ENCODE data around the gene NR6A1.

NR6A1 gene

DNA sequence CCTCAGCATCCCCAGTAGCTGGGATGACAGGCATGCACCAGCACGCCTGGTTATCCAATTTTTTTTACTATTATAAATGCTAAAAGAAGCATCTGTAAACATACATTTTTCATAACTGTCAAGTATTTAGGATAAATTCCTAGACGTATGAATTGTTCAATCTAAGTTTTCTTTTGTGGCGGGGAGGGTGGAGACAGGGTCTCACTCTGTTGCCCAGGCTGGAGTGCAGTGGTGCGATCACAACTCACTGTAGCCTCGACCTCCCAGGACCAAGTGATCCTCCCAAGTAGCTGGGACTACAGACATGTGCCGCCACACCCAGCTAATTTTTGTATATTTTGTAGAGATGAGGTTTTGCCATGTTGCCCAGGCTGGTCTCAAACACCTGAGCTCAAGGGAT is 52.2 kb downstream of the NR6A1 start:
- H3K27me3 ChIP-seq (ENCODE audit: insufficient read depth, low read length, poor library complexity, severe bottlenecking) = no peaks in the 10 kb centered on the region
- TF ChIP-seq EZH2phosphoT487 (IDR thresholded peaks at IDR 0.05; ENCODE audit: borderline replicate concordance) = no peak
- TF ChIP-seq, protein P1, sequence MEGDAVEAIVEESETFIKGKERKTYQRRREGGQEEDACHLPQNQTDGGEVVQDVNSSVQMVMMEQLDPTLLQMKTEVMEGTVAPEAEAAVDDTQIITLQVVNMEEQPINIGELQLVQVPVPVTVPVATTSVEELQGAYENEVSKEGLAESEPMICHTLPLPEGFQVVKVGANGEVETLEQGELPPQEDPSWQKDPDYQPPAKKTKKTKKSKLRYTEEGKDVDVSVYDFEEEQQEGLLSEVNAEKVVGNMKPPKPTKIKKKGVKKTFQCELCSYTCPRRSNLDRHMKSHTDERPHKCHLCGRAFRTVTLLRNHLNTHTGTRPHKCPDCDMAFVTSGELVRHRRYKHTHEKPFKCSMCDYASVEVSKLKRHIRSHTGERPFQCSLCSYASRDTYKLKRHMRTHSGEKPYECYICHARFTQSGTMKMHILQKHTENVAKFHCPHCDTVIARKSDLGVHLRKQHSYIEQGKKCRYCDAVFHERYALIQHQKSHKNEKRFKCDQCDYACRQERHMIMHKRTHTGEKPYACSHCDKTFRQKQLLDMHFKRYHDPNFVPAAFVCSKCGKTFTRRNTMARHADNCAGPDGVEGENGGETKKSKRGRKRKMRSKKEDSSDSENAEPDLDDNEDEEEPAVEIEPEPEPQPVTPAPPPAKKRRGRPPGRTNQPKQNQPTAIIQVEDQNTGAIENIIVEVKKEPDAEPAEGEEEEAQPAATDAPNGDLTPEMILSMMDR (conservative IDR thresholded peaks at IDR 0.05; ENCODE audit: low read length) = no peak
- no peaks in the 10 kb centered on the region for H3K36me3 ChIP-seq (ENCODE audit: insufficient read depth, low read length)
- no peak overlapping the region for H3K9ac ChIP-seq (ENCODE audit: low read depth, low read length, poor library complexity, severe bottlenecking)
- H2AFZ ChIP-seq (ENCODE audit: low read length) = no peak overlapping the region
- H3K4me2 ChIP-seq (ENCODE audit: low read depth, low read length, poor library complexity, severe bottlenecking) = no peak overlapping the region
- H3F3A ChIP-seq (ENCODE audit: low read depth) = no peaks in the 10 kb centered on the region
- H3K79me2 ChIP-seq (ENCODE audit: insufficient read depth, low read length) = no peaks in the 10 kb centered on the region
- H4K20me1 ChIP-seq (ENCODE audit: insufficient read depth, low read length, poor library complexity, severe bottlenecking) = no peaks in the 10 kb centered on the region
- H3K9me2 ChIP-seq (replicated peaks; ENCODE audit: low read depth, low read length) = no peaks in the 10 kb centered on the region
- no peaks in the 10 kb centered on the region for H3K4me1 ChIP-seq (ENCODE audit: insufficient read depth, low read length, poor library complexity, severe bottlenecking)
- H3K4me3 ChIP-seq (ENCODE audit: low read length, poor library complexity, severe bottlenecking) = no peak overlapping the region
- no peaks in the 10 kb centered on the region for H3K9me3 ChIP-seq (ENCODE audit: insufficient read depth, low read depth, low read length)

DNA sequence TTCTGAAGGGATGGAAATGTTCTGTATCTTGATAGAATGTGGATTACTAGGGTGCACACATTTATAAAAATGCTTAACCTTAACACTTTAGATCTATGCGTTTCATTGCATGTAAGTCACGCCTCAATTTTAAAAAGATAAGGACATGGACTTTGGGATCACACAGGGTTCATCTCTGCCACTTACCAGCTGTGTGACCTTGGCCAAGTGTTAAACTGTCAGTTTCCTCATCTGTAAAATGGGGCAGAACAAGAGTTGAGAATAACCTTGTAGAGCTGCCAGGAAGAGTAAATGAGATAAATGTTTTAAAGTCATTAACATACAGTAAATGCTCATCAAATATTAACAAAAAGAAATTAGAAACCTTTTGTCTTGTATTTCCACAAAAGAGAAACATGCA is 53.5 kb downstream of the NR6A1 start:
- Histone ChIP-seq H3F3A (ENCODE audit: low read depth) (no peaks in the 10 kb centered on the region), H3K9me2 (replicated peaks; ENCODE audit: low read depth, low read length) (no peaks in the 10 kb centered on the region), H3K9me3 (ENCODE audit: insufficient read depth, low read depth, low read length) (no peaks in the 10 kb centered on the region), H3K4me3 (ENCODE audit: low read length, poor library complexity, severe bottlenecking) (no peak overlapping the region), H2AFZ (ENCODE audit: low read length) (no peak overlapping the region), H3K79me2 (ENCODE audit: insufficient read depth, low read length) (no peaks in the 10 kb centered on the region), H3K36me3 (ENCODE audit: insufficient read depth, low read length) (no peaks in the 10 kb centered on the region), H3K4me2 (ENCODE audit: low read depth, low read length, poor library complexity, severe bottlenecking) (no peak overlapping the region), H4K20me1 (ENCODE audit: insufficient read depth, low read length, poor library complexity, severe bottlenecking) (no peaks in the 10 kb centered on the region), H3K27me3 (ENCODE audit: insufficient read depth, low read length, poor library complexity, severe bottlenecking) (no peaks in the 10 kb centered on the region), H3K4me1 (ENCODE audit: insufficient read depth, low read length, poor library complexity, severe bottlenecking) (no peaks in the 10 kb centered on the region), H3K9ac (ENCODE audit: low read depth, low read length, poor library complexity, severe bottlenecking) (no peak overlapping the region)
- no peak for TF ChIP-seq EZH2phosphoT487 (IDR thresholded peaks at IDR 0.05; ENCODE audit: borderline replicate concordance)
- TF ChIP-seq, protein P1 (conservative IDR thresholded peaks at IDR 0.05; ENCODE audit: low read length) = no peak

DNA sequence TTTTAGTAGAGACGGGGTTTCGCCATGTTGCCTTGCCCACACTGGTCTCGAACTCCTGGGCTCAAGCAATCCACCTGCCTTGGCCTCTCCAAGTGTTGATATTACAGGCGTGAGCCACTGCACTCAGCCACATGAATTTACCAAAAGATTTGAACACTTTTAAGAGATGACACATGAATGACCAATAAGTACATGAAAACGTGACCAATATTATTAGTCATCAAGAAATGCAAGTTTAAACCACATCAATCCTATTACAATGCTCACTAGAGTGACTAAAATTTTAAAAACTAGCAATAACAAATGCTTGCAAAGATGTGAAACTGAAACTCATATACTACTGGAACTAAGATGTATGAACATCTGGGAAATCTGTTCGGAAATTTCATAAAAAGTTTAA is 54.3 kb downstream of the NR6A1 start:
- Histone ChIP-seq H3K4me3 (ENCODE audit: low read length, poor library complexity, severe bottlenecking) (no peak overlapping the region), H3K4me2 (ENCODE audit: low read depth, low read length, poor library complexity, severe bottlenecking) (no peak overlapping the region), H3K27me3 (ENCODE audit: insufficient read depth, low read length, poor library complexity, severe bottlenecking) (no peaks in the 10 kb centered on the region), H3K9me3 (ENCODE audit: insufficient read depth, low read depth, low read length) (no peaks in the 10 kb centered on the region), H4K20me1 (ENCODE audit: insufficient read depth, low read length, poor library complexity, severe bottlenecking) (no peaks in the 10 kb centered on the region), H3K9ac (ENCODE audit: low read depth, low read length, poor library complexity, severe bottlenecking) (no peak overlapping the region), H3K9me2 (replicated peaks; ENCODE audit: low read depth, low read length) (no peaks in the 10 kb centered on the region), H3K4me1 (ENCODE audit: insufficient read depth, low read length, poor library complexity, severe bottlenecking) (no peaks in the 10 kb centered on the region), H3F3A (ENCODE audit: low read depth) (no peaks in the 10 kb centered on the region), H3K36me3 (ENCODE audit: insufficient read depth, low read length) (no peaks in the 10 kb centered on the region), H3K79me2 (ENCODE audit: insufficient read depth, low read length) (no peaks in the 10 kb centered on the region), H2AFZ (ENCODE audit: low read length) (no peak overlapping the region)
- TF ChIP-seq, protein P1 (conservative IDR thresholded peaks at IDR 0.05; ENCODE audit: low read length) = no peak
- TF ChIP-seq EZH2phosphoT487 (IDR thresholded peaks at IDR 0.05; ENCODE audit: borderline replicate concordance) = no peak

Measured in Loucy (cell line).